ENCODE data around the gene CCN2.

- no peak for TF ChIP-seq CTCF (conservative IDR thresholded peaks at IDR 0.05)
- TF ChIP-seq EZH2 (IDR thresholded peaks at IDR 0.05; ENCODE audit: low read depth): no peak
Measured at GRCh38 chr6:131995917-131996316, 44.7 kb upstream of the CCN2 start.
